DMS79 treated with DMSO at 0.1 percent for 48 hours (cell line): ENCODE results near the gene PLCB1.
A peak's percentile ranks its signal among the peaks of the same experiment; 100 is the strongest.

ENCODE experiments used
- DNase-seq: peaks from one replicate; lab custom pipeline; 2025; lab: John Stamatoyannopoulos, UW

The PLCB1 gene

DNA sequence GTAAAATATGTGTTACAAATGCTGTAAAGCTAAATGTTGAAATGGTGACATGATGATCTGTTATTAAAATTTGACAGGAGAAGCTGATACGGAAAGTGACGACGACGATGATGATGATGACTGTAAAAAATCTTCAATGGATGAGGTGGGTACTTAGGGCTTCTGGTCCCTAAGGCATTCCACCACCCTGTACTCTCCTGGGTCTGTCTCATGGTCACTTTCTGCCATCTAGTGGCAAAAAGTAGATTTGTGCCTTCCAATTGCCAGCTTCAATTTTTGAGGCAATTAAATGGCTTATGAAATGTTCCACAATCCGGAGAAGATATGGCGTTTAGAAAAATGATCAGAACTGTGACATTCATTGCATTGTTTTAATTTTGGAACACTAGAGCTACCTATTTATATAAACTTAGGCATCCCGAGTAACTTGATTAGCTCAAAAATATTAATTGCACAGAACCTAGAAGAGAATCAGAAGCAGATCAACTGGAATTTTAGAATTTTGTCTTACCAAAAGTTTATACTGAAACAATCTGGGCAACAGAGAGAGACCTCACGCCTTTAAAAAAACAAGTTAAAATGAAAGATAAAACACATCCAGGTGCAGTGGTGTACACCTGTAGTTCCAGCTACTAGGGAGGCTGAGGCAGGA, 590.3 kb downstream of the PLCB1 start:
- DNase-seq, result peak; percentile 2

DNA sequence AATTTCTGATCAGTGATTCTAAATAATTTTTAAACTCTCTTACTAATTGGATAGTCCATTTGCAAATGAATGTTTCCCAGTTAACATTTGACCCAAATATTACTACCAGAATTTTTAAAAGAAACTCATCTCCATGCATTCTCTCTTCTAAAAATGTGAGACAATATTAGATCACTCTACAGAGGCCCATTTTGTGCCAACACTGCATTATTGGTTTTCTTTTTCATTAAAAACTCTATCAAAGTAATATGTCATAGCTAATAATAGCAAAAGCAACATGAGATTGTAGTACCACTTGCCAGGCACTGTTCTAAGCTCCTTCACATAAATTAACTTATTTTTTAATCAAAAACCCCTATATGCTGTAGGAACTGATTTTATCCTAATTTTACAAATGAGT, 591.2 kb downstream of the PLCB1 start:
- DNase-seq, result no peak

DNA sequence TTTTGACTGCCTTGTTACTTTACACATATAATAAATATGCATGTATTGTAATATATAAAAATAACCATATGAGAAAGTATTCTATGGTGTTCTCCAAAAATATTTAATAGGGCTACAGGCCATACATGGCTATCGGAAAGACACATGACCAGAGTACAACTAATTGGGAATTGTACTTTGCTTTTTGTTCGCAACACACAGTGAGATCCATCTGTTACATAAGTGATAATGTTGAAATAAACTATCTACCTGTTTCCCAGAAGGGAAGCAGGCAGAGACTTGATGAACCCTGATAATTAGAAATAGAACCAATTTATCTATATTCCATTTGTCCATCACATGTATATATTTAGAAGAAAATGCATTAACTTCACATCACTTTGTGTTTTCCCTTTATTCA, 592.8 kb downstream of the PLCB1 start:
- no peak for DNase-seq

DNA sequence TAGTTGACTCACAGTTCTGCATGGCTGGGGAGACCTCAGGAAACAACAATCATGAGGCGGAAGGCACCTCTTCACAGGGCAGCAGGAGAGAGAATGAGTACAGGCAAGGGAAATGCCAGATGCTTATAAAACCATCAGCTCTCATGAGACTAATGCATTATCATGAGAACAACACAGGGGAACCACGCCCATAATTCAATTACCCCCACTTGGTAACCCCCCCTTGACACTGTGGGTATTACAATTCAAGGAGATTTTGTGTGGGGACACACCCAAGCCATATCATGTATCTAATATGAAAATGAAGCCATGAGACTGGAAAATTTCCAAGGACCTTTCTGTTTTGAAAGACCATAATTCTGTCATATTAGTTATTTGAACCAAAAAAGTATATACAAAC, 594.4 kb downstream of the PLCB1 start:
- DNase-seq, result no peak

DNA sequence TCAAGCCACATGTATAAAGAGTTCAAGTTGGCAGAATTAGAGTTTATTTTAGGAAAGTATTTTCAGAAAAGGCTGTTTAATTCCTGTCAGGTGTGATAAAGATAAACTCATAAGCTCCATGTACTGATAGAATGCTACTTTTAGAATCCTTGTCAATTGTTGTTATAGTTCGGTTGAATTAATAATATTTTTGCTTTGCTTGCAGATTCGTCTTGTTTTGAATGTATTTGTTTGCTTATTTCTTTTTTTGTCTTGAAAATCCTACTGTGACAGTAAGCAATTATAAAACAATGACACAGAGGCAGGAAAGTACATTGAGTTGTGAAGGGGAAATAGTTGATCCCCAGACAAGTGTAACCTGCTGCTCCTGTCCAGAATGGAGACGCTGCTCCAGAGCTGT, 602.9 kb downstream of the PLCB1 start:
- no peak for DNase-seq

DNA sequence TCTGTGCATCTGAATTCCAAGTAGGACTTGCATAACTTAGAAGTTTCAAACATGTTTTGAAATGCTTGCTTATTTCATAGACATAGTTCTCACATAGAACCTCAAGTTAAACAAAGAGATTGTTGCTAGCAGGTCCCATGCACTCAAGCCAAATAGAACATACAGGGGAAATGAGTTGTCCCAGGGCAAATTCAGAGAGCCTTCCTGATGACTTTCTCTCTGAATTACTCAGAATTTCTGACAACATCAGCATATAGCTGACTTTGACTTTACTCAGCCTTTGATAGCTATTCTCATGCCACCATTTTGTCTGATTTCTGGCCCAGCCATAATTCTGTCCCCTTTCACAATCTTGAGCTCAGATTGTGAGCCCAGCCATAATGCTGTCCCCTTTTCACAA, 603.6 kb downstream of the PLCB1 start:
- DNase-seq, result no peak

DNA sequence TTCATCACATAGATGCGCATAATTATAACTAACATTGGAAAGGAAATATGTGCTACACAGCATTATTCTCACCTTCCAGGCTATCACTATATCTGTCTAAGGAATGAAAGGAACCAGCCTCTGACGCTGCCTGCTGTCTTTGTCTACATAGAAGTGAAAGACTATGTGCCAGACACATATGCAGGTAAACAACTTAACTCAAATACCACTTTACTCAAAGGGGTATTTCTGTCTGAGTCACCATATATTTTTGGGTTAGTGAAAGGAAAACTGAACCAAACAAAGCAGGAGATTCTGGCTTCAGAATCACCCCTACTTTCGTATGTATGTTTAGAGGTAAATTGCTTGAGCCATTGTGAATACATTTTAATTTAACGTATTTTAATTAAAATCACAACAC, 608.2 kb downstream of the PLCB1 start:
- DNase-seq, result no peak

DNA sequence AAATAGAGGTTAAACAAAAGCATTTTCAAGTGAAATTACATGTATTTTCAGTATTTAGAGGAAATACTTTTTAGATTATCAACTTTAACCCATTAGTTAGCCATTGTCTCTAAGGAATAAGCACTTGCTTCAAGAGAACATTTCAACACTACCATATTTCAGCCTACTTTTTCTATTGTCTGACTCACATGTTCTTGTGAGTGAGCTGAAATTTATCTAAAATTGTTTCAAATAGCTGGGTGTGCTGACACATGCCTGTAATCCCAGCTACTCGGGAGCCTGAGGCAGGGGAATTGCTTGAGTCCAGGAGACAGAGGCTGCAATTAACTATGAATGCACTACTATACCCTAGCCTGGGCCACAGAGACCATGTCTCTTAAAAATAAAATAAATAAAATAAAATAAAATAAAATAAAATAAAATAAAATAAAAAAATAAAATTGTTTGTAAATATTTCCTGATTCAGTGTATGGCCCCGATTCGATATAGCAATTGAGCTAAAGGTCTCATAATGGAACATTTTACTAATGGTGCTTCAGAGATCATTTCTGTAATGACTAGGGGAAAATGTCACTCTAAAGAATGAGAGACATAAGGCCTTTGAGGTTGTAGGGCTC, 612.3 kb downstream of the PLCB1 start:
- DNase-seq, result no peak

DNA sequence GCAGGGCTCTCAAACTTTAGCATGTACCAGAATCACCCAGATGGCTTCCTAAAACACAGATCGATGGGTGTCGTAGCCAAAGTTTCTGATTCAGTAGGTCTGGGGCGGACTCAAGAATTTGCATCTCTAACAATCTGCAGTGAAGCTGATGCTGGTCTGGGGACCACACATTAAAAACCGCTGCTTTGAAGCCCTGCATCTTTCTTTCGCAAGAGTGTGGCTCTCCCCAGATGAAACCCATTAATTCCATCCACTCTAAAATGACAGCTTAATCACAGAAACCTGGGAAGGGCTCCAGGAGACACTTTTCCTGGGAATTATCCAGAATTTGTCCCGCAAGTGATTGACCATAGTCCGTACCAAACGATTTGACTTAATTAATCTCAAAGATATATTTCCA, 617.0 kb downstream of the PLCB1 start:
- DNase-seq, result no peak

DNA sequence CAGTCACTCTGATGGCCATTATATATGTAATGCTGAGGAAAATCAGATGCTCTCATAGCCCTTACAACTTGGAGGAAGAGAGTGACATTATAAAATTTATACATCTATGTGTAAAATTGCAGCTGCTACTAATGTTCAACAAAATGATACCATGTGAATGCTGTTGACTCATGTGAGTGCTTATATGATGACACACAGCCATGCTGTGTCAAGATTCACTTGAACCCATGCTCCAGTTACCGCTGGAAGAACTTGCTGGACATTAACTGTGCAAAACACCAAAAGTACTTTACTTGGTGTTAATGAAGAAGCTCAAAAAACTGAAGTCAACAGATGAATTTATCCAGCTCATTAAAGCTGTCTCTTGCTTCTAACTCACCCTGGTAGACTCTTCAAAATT, 617.9 kb downstream of the PLCB1 start:
- no peak for DNase-seq

DNA sequence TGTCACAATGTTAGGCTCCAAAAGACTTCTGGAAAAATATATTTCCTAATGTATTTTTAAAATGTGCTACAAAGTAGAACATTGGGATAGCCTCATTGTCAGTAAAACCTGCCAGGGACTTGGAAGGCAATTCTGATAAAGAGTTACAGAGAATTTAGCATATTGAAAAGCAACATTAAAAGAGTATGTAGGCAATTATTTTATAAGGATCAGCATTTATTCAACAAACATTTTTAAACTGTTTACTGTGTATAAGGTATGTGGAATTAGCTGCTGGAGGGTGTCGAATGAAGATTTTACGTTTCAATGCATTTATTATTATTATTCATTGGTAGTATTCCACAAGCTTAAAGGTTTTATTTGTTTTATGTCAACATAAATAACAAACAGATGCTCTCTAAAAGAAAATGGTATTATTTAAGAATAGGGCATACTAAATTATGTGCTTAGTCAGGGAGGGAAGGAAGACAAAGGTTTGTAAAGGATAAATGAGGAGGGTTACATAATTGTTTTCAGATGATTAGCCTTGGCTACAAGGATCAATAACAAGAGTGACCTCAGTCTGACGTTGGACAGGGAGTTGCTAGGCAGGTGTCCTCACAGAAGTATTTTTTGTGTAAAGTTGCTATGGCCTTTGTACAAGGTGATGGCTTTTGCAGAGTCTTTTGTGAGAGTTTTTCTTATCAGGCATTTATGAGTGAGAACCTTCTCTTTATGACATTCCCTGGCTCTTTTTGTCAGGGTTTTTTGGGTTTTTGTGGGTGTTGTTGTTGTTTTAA, 623.5 kb downstream of the PLCB1 start:
- no peak for DNase-seq

DNA sequence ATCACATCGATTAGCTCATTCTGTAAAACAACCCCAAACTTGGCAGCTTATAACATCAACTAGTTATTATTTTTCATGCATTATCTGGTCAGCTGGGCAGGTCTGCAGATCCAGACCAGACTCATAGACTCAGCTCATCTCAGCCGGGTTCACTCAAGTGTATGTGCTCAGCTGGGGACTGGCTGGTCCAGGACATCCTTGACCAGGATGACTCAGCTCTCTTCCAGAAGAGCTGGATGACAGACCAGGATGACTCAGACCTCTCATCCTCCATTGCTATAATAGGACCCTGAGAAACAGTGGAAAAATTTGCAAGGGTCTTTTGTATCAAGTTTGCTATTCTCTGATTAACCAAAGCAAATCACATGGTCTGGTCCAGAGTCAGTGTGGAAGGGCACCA, 624.3 kb downstream of the PLCB1 start:
- DNase-seq, result no peak

DNA sequence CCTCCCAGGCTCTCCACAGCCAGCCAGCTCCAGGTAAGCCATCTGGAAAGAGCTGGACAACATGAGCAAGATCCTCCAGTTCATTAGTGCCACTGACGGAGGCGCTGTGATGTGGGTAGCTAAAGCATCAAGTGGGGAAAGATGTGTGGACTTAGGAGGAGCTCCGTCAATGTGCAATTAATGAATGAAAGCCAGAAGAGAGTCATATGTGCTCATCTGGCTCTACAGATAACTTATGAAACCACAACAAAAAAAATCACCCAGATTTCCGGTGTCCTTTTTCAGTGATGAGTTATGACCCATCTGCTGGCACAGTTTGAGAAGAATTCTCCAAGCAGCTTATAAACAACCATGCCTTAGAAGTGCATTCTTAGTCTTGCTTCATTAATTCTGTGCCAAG, 625.1 kb downstream of the PLCB1 start:
- DNase-seq, result no peak

DNA sequence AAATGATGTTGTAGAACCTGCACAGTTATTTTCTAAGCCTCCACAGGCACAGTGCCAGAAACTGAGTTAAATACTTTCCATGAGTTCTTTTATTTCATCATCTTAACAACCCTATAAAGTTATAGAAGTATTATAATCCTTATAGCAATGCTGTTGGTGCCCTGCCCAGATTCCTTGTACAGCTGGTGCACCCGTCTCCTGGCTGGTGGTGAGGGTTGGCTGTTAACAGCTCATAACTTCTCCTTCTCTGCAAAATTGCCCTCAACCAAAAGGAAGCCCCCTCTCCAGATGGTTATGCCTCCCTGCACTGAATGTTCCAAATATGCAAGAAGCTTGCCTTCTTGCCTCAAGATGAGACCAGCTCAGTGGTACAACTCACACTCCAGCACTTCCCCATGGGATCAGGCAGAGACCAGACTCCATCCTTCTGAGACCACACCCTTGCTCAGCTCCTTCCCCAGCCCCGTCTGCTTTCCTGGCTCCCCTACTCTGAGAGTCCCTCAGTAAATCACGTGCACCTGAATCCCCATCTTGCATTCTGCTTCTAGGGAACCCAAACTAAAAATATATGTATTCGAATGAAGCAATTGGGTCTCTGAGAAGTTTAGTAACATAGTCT, 632.4 kb downstream of the PLCB1 start:
- DNase-seq, result no peak

DNA sequence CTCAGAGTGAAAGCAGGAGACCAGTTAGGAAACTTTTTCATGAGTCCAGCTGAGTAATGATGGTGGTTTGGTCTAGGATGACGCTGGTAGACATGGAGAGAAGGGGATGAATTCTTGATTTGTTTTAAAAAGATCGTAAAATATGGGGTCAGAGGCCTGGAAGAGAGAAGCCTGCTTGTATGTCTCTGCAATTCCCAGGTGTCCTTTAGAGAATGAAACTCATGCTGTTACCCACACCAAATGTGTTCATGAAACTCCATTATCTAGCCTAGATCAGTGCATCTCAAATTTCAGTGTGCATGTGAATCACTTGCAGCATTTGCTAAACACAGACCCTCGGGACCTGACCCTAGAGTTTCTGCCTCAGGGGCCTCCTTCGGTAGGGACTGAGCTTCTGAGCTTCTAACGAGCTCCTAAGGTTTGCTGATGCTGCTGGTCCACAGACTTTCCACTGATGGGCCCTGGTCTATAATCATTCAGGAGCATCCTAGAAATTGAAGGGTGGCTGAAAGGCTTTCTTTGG, 634.9 kb downstream of the PLCB1 start:
- no peak for DNase-seq

DNA sequence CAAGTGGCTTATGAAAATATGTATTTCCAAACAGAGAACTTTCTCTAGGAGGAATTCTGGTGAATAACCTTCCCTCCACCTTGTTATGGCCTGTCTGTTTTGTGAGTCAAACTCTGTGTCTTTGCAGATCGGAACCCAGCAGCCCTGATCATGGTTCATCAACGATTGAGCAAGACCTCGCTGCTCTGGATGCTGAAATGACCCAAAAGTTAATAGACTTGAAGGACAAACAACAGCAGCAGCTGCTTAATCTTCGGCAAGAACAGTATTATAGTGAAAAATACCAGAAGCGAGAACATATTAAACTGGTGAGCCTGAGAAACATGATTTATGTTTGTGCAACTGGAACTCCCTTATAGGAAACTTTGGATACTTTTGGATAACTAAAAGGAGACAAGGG, 642.3 kb downstream of the PLCB1 start:
- DNase-seq, result no peak

DNA sequence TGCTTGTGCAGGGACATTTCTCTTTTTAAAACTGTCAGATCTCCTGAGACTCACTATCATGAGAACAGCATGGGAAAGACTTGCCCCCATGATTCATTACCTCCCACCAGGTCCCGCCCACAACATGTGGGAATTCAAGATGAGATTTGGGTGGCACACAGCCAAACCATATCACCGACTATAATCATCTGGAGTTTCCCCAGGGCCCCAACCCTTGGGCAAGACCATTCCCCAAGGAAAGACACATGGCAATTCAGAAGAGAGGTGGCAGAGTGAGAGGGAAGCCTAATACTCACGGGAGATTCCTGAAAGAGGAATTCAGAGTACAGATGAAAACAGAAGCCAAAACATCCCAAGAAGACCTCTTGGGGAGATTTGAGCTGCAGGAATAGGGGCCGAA, 645.8 kb downstream of the PLCB1 start:
- no peak for DNase-seq

DNA sequence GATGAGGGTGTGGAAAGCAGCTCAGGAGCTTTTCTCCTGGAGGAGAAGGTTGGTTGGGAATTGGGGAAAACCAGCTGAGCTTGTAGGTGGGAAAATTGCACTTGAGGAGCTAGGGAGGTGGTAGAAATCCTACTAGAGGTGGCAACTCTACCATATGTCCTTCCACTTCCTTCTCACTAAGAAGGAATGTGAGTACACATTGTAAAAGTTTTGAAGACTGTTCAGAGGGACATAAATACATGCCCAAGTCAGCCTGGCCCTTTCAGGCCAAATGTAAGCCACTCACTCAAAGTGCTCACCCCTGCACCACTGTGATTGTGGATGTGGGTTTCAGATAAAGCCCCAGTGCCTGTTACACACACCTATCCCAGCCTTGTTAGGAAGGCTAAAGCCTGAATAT, 646.3 kb downstream of the PLCB1 start:
- no peak for DNase-seq

DNA sequence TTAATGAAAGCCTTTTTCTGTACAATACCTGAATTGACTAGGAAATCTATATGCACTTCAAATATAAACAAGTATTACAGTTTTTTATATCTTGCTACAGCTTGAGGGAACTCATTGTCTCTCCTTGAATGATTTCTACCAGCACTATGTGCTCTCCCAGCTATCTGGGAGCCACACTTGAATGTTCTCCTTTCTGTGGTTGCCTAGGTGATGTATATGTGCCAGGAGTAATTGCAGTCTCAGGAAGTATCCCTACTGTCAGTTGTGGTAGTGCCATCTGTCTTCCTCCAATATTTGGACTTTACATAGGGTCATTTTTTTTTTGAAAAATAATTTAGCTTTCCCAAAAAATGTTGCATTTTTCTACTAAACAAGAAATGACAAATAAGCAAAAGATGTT, 648.8 kb downstream of the PLCB1 start:
- no peak for DNase-seq

DNA sequence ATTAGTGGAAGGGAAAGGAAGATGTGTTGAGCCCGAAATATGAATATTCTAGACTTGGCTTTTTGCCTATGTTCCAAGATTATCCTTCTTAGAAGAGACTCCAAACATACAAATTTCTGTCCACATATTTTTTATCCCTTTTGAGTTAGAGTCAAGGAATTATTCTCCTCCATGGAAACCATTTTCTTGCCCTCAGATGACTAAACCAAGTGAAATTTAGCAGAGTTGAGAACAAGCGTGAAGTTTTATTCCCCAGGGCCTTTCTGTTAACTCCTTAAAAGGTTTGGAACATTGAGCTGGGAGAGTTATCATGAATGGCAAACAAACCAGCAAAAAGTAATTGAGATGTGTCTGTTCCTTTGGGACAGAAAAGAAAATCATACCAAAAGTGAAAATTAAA, 650.7 kb downstream of the PLCB1 start:
- no peak for DNase-seq

DNA sequence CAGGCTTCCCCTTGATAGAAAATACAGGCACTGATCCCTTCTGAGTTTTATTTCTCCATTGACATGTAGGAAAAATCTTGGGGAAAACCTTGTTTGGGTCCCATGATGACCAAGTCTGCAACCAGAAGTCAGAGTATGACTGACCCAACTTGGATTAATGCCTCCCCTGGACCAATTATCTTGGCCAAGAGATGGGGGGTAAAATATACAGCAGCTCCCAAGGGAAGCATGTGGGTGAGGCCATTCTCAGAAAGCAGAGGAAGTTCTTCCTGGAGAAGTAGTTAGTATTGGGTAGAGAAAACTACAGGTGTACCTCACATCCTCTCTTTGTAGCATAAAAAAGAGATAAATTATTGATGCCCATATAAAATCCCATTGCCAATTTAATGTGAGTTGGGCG, 651.7 kb downstream of the PLCB1 start:
- DNase-seq, result no peak

DNA sequence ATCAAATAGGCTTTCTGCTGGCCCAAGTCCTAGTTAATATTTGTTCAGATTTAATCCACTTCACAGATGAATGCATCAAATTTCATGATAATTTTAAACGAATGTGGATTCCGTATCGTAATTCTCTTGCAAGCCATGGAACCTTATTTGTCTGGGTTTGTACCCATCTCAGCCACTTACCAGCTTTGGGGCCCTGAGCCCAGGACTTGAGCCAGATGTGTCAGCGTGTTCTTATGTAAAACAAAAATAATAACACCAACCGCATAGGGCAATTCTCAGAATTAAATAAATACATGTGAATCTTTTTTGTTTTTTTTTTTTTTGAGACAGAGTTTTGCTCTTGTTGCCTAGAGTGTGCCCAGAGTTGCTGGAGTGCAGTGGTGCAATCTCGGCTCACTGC, 654.3 kb downstream of the PLCB1 start:
- no peak for DNase-seq

DNA sequence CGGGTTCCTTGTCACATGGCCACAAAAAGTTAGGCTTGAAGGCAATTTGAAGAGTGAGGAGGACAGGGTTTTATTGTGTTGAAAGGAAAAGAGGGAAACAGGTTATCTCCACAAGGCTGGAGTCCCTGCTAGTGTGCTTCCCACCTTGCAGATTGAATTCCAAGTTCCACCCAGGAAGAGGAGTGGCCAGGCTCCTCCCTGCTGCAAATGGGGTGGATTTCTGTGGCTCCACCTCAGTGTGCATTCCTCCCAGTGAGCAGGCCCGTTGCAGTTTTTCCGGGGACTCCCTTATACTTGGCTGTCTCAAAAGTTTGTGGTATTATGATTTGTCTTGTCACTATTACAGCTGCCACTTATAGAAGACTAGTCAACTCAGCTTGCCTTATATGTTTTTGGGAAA, 655.0 kb downstream of the PLCB1 start:
- no peak for DNase-seq
